ENCODE data around the gene NRDC. TPM values are rescaled to one million over a fixed set of nuclear protein-coding genes. Genes with fewer than 3 reads are reported as not detected.
"Not testable (repeated sequence)": the region's sequence is repeated elsewhere in the genome, so short reads cannot be mapped to it uniquely, and the experiment has no call there.

NRDC gene
- total RNA-seq, 1 donor from 2014 or later: 127 TPM

- no peak overlapping the region for H3K27ac Mint-ChIP-seq (ENCODE audit: unreplicated experiment)
- DNase-seq: no peak
- TF ChIP-seq, protein P1, sequence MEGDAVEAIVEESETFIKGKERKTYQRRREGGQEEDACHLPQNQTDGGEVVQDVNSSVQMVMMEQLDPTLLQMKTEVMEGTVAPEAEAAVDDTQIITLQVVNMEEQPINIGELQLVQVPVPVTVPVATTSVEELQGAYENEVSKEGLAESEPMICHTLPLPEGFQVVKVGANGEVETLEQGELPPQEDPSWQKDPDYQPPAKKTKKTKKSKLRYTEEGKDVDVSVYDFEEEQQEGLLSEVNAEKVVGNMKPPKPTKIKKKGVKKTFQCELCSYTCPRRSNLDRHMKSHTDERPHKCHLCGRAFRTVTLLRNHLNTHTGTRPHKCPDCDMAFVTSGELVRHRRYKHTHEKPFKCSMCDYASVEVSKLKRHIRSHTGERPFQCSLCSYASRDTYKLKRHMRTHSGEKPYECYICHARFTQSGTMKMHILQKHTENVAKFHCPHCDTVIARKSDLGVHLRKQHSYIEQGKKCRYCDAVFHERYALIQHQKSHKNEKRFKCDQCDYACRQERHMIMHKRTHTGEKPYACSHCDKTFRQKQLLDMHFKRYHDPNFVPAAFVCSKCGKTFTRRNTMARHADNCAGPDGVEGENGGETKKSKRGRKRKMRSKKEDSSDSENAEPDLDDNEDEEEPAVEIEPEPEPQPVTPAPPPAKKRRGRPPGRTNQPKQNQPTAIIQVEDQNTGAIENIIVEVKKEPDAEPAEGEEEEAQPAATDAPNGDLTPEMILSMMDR (IDR thresholded peaks at IDR 0.05; ENCODE audit: partially characterized antibody, unreplicated experiment): no peak
- peaks cover 3% of the 10 kb centered on the region for H3K4me1 Mint-ChIP-seq (ENCODE audit: low read depth, unreplicated experiment)
- no peaks in the 10 kb centered on the region for H3K27me3 Mint-ChIP-seq (ENCODE audit: unreplicated experiment)
- no peaks in the 10 kb centered on the region for H3K36me3 Mint-ChIP-seq (ENCODE audit: unreplicated experiment)
- H3K4me3 Mint-ChIP-seq (ENCODE audit: unreplicated experiment): no peak overlapping the region
- no peaks in the 10 kb centered on the region for H3K9me3 Mint-ChIP-seq (ENCODE audit: unreplicated experiment)
These were observed 39.4 kb downstream of the NRDC start for GRCh38 chr1:51839094-51839493.

DNA sequence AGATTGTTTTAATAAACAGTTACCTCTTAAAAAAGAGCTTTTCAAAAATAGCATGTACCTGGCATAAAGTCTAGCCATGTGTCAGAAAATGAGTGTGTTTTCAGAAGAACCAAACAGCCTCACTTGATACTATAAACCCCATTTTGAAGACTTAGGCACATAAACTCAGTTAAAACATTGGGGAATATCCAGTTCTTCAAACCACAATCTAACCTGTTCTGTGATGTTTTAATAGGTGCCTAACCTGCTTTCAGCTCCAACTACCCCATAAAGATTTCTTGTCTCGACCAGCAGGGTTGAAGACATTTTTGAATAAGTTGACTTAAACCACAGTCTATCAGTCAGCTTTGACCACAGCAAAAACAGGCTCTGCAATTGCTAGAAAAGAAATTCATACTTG is 41.3 kb downstream of the NRDC start:
- H3K4me3 Mint-ChIP-seq (ENCODE audit: unreplicated experiment): no peak overlapping the region
- DNase-seq: no peak
- H3K36me3 Mint-ChIP-seq (ENCODE audit: unreplicated experiment): no peaks in the 10 kb centered on the region
- no peak overlapping the region for H3K27ac Mint-ChIP-seq (ENCODE audit: unreplicated experiment)
- no peaks in the 10 kb centered on the region for H3K9me3 Mint-ChIP-seq (ENCODE audit: unreplicated experiment)
- peaks cover 3% of the 10 kb centered on the region for H3K4me1 Mint-ChIP-seq (ENCODE audit: low read depth, unreplicated experiment)
- H3K27me3 Mint-ChIP-seq (ENCODE audit: unreplicated experiment): no peaks in the 10 kb centered on the region
- TF ChIP-seq, protein P1 (IDR thresholded peaks at IDR 0.05; ENCODE audit: partially characterized antibody, unreplicated experiment): no peak

GRCh38 chr1:51833700-51834099 is 44.8 kb downstream of the NRDC start:
- H3K4me3 Mint-ChIP-seq (ENCODE audit: unreplicated experiment): no peak overlapping the region
- no peak overlapping the region for H3K27ac Mint-ChIP-seq (ENCODE audit: unreplicated experiment)
- no peaks in the 10 kb centered on the region for H3K27me3 Mint-ChIP-seq (ENCODE audit: unreplicated experiment)
- no peaks in the 10 kb centered on the region for H3K36me3 Mint-ChIP-seq (ENCODE audit: unreplicated experiment)
- no peak for DNase-seq
- TF ChIP-seq, protein P1 (IDR thresholded peaks at IDR 0.05; ENCODE audit: partially characterized antibody, unreplicated experiment): no peak
- peaks cover 2% of the 10 kb centered on the region for H3K9me3 Mint-ChIP-seq (ENCODE audit: unreplicated experiment)
- no peaks in the 10 kb centered on the region for H3K4me1 Mint-ChIP-seq (ENCODE audit: low read depth, unreplicated experiment)

DNA sequence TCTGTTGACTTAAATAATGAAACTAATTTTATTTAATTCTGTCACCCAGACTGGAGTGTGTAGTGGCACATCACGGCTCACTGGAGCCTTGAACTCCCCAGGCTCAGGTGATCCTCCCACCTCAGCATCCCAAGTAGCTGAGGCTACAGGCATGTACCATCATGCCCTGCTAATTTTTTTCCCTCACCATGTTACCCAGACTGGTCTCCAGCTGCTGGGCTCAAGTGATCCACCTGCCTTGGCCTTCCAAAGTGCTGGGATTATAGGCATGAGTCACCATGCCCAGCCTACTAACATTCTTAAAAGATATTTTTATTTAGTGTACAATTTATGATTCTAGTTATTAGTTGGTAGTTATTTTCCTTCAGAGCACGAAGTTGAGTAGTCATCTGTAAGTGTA is 49.5 kb downstream of the NRDC start:
- Mint-ChIP-seq H3K27ac (ENCODE audit: unreplicated experiment) (no peak overlapping the region), H3K4me1 (ENCODE audit: low read depth, unreplicated experiment) (no peaks in the 10 kb centered on the region), H3K9me3 (ENCODE audit: unreplicated experiment) (peaks cover 2% of the 10 kb centered on the region), H3K4me3 (ENCODE audit: unreplicated experiment) (no peak overlapping the region), H3K36me3 (ENCODE audit: unreplicated experiment) (no peaks in the 10 kb centered on the region), H3K27me3 (ENCODE audit: unreplicated experiment) (no peaks in the 10 kb centered on the region)
- TF ChIP-seq, protein P1 (IDR thresholded peaks at IDR 0.05; ENCODE audit: partially characterized antibody, unreplicated experiment): no peak
- DNase-seq: no peak

GRCh38 chr1:51819810-51820209 is 58.7 kb downstream of the NRDC start:
- Mint-ChIP-seq H3K27ac (ENCODE audit: unreplicated experiment) (no peak overlapping the region), H3K4me3 (ENCODE audit: unreplicated experiment) (no peak overlapping the region), H3K36me3 (ENCODE audit: unreplicated experiment) (no peaks in the 10 kb centered on the region), H3K9me3 (ENCODE audit: unreplicated experiment) (no peaks in the 10 kb centered on the region), H3K4me1 (ENCODE audit: low read depth, unreplicated experiment) (no peaks in the 10 kb centered on the region), H3K27me3 (ENCODE audit: unreplicated experiment) (no peaks in the 10 kb centered on the region)
- DNase-seq: no peak
- TF ChIP-seq, protein P1 (IDR thresholded peaks at IDR 0.05; ENCODE audit: partially characterized antibody, unreplicated experiment): no peak

DNA sequence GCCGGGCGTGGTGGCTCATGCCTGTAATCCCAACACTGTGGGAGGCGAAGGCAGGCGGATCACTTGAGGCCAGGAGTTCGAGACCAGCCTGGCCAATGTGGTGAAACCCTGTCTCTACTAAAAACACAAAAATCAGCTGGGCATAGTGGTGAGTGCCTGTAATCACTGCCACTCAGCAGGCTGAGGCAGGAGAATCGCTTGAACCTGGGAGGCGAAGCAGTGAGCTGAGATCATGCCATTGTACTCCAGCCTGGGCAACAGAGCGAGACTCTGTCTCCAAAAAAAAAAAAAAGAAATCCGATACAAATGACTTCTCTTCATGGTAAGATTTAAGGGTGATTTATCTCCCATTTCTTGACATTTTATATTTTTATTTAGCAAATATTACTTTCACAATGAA is 59.5 kb downstream of the NRDC start:
- not testable (repeated sequence) for H3K27ac Mint-ChIP-seq (ENCODE audit: unreplicated experiment); H3K27me3 Mint-ChIP-seq (ENCODE audit: unreplicated experiment); H3K4me3 Mint-ChIP-seq (ENCODE audit: unreplicated experiment)

More for the DNA sequence above, 59.5 kb downstream of the NRDC start:
- H3K9me3 Mint-ChIP-seq (ENCODE audit: unreplicated experiment); DNase-seq; H3K36me3 Mint-ChIP-seq (ENCODE audit: unreplicated experiment); H3K4me1 Mint-ChIP-seq (ENCODE audit: low read depth, unreplicated experiment): not testable (repeated sequence)
